GM12875 (cell line): ENCODE results near the gene LSM14A.
A peak's percentile ranks its signal among the peaks of the same experiment; 100 is the strongest.
"Not testable (repeated sequence)": the region's sequence is repeated elsewhere in the genome, so short reads cannot be mapped to it uniquely, and the experiment has no call there.

Experiments used
- H3K4me3 ChIP-seq: one replicate; pipeline ENCODE4 v1.5.1; 2011; ENCODE audit warnings: low read depth, low read length, control low read depth
- CTCF ChIP-seq: IDR thresholded peaks from 2 replicates; pipeline ENCODE4 v1.5.1; 2011; ENCODE audit warnings: low read depth, mild to moderate bottlenecking, control low read depth, inconsistent platforms, low read length, moderate library complexity, borderline replicate concordance; ENCODE audit not compliant: insufficient read depth

LSM14A gene

GRCh38 chr19:34215666-34216038 lies 43.3 kb downstream of the LSM14A start:
- no peak for TF ChIP-seq CTCF
- H3K4me3 ChIP-seq = no peak overlapping the region

- H3K4me3 ChIP-seq = not testable (repeated sequence)
Measured at GRCh38 chr19:34216745-34217219, 44.5 kb downstream of the LSM14A start.

- no peak overlapping the region for H3K4me3 ChIP-seq
- no peak for TF ChIP-seq CTCF
Measured at GRCh38 chr19:34217952-34218817, 45.9 kb downstream of the LSM14A start.

GRCh38 chr19:34218818-34219164 lies 46.5 kb downstream of the LSM14A start:
- TF ChIP-seq CTCF = no peak

GRCh38 chr19:34220472-34221063 lies 48.3 kb downstream of the LSM14A start:
- TF ChIP-seq CTCF = peak; percentile 54

More at GRCh38 chr19:34218818-34219164, 46.5 kb downstream of the LSM14A start:
- no peak overlapping the region for H3K4me3 ChIP-seq

GRCh38 chr19:34222386-34222785 lies 50.1 kb downstream of the LSM14A start:
- H3K4me3 ChIP-seq = no peak overlapping the region
- no peak for TF ChIP-seq CTCF

More at GRCh38 chr19:34220472-34221063, 48.3 kb downstream of the LSM14A start:
- no peak overlapping the region for H3K4me3 ChIP-seq

- TF ChIP-seq CTCF = no peak
- H3K4me3 ChIP-seq = no peak overlapping the region
Measured at GRCh38 chr19:34224996-34225658, 52.8 kb downstream of the LSM14A start.
